ACHN (cell line): ENCODE measurements around the gene MCTP1.
A peak's percentile ranks its signal among the peaks of the same experiment; 100 is the strongest.
"Not testable (repeated sequence)": the region's sequence is repeated elsewhere in the genome, so short reads cannot be mapped to it uniquely, and the experiment has no call there.

Source experiments
- DNase-seq: peaks from one replicate; pipeline ENCODE4 v3.0.0-alpha.2; 2015
- in situ Hi-C: cut with HindIII; loops from 2 replicates; pipeline ENCODE4 v1.10.0; 2017; ENCODE audit warnings: low sequenced_read_pairs, low pct_ligation_motif_present, low pct_unique_long_range_greater_than_20kb

Gene MCTP1

GRCh38 chr5:95152131-95152530 is 132.8 kb downstream of the MCTP1 start:
- DNase-seq = no peak
- in situ Hi-C loops = no loop called here

- in situ Hi-C loops = no loop called here
- no peak for DNase-seq
Measured at GRCh38 chr5:95151694-95152093, 133.2 kb downstream of the MCTP1 start.

- in situ Hi-C loops = no loop called here
- no peak for DNase-seq
Measured at GRCh38 chr5:95149387-95149786, 135.5 kb downstream of the MCTP1 start.

GRCh38 chr5:95148453-95148852 is 136.4 kb downstream of the MCTP1 start:
- in situ Hi-C loops = no loop called here
- no peak for DNase-seq

- in situ Hi-C loops, DNase-seq: not testable (repeated sequence)
Measured at GRCh38 chr5:95143858-95144257, 141.0 kb downstream of the MCTP1 start.

GRCh38 chr5:95142145-95142544 is 142.7 kb downstream of the MCTP1 start:
- in situ Hi-C loops = no loop called here
- no peak for DNase-seq

- in situ Hi-C loops = no loop called here
- no peak for DNase-seq
Measured at GRCh38 chr5:95141141-95141540, 143.8 kb downstream of the MCTP1 start.

- DNase-seq = no peak
- in situ Hi-C loops = no loop called here
Measured at GRCh38 chr5:95134326-95134725, 150.6 kb downstream of the MCTP1 start.

- in situ Hi-C loops = no loop called here
- no peak for DNase-seq
Measured at GRCh38 chr5:95132096-95132495, 152.8 kb downstream of the MCTP1 start.

GRCh38 chr5:95130941-95131340 is 154.0 kb downstream of the MCTP1 start:
- in situ Hi-C loops = no loop called here
- no peak for DNase-seq

GRCh38 chr5:95124731-95125130 is 160.2 kb downstream of the MCTP1 start:
- in situ Hi-C loops = no loop called here
- DNase-seq = no peak

GRCh38 chr5:95124101-95124500 is 160.8 kb downstream of the MCTP1 start:
- in situ Hi-C loops = no loop called here
- no peak for DNase-seq

- in situ Hi-C loops = no loop called here
- DNase-seq = no peak
Measured at GRCh38 chr5:95114902-95115301, 170.0 kb downstream of the MCTP1 start.

- in situ Hi-C loops = no loop called here
- DNase-seq = no peak
Measured at GRCh38 chr5:95114305-95114704, 170.6 kb downstream of the MCTP1 start.

- in situ Hi-C loops = no loop called here
- no peak for DNase-seq
Measured at GRCh38 chr5:95113489-95113888, 171.4 kb downstream of the MCTP1 start.

- in situ Hi-C loops = no loop called here
- DNase-seq = no peak
Measured at GRCh38 chr5:95111141-95111540, 173.8 kb downstream of the MCTP1 start.

GRCh38 chr5:95110118-95110517 is 174.8 kb downstream of the MCTP1 start:
- in situ Hi-C loops = no loop called here
- no peak for DNase-seq

- no peak for DNase-seq
Measured at GRCh38 chr5:95107138-95107537, 177.8 kb downstream of the MCTP1 start.

GRCh38 chr5:95105638-95106037 is 179.3 kb downstream of the MCTP1 start:
- in situ Hi-C loops = no loop called here
- no peak for DNase-seq

More at GRCh38 chr5:95107138-95107537, 177.8 kb downstream of the MCTP1 start:
- in situ Hi-C loops = no loop called here

GRCh38 chr5:95102687-95103086 is 182.2 kb downstream of the MCTP1 start:
- peak; percentile 58 for DNase-seq
- in situ Hi-C loops = no loop called here

GRCh38 chr5:95102080-95102479 is 182.8 kb downstream of the MCTP1 start:
- DNase-seq = no peak
- in situ Hi-C loops = no loop called here
